Brain microvascular endothelial cell (primary cell): ENCODE measurements around the gene SC5D.

Source experiments
- DNase-seq: peaks from one replicate; pipeline ENCODE4 v3.0.0-alpha.2; 2020
- H3K27ac ChIP-seq: fragments of 250-450 bp; sonication (Bioruptor Pico); 2 replicates; pipeline ENCODE4 v1.5.1; 2020; ENCODE audit warnings: mild to moderate bottlenecking, moderate library complexity
- H3K27me3 ChIP-seq: fragments of 250-450 bp; sonication (Bioruptor Pico); replicated peaks from 2 replicates; pipeline ENCODE4 v1.5.1; 2020; ENCODE audit warnings: mild to moderate bottlenecking
- H3K36me3 ChIP-seq: fragments of 250-450 bp; sonication (Bioruptor Pico); replicated peaks from 2 replicates; pipeline ENCODE4 v1.5.1; 2020; ENCODE audit warnings: mild to moderate bottlenecking
- H3K4me3 ChIP-seq: 2 replicates; pipeline ENCODE4 v1.5.1; 2011; ENCODE audit warnings: low read depth, mild to moderate bottlenecking, control low read depth, low read length, moderate library complexity
- in situ Hi-C: cut with HindIII; loops from 2 replicates; pipeline ENCODE4 v1.10.0; 2017; ENCODE audit warnings: low sequenced_read_pairs, low pct_ligation_motif_present
- TF ChIP-seq, protein P1 (sequence below): IDR thresholded peaks from 2 replicates; pipeline ENCODE4 v1.5.1; 2011; ENCODE audit warnings: low read depth, mild to moderate bottlenecking, moderate library complexity, low read length, control low read depth, inconsistent platforms; ENCODE audit errors: missing control alignments

The SC5D gene

DNA sequence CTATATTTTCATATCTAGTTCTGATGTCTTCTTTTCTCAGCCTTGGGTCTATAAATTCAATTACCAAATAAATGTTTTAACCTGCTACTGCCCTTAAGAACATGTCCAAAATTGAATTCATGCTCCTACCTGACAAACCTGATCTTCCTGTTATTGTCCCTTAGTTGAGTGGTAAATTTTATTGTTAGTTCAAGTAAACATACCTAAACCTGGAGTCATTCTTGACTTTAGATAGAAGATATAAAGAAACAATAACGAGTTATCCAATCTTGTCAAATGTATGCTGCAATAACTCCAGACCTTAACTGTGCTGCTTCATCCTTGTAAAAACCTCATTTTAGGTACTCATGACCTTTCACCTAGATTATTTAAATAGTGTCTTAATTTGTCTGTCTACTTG lies 34.6 kb upstream of the SC5D start:
- no peaks in the 10 kb centered on the region for H3K27me3 ChIP-seq
- no peak overlapping the region for H3K4me3 ChIP-seq
- H3K36me3 ChIP-seq: no peaks in the 10 kb centered on the region
- no peak overlapping the region for H3K27ac ChIP-seq
- TF ChIP-seq, protein P1, sequence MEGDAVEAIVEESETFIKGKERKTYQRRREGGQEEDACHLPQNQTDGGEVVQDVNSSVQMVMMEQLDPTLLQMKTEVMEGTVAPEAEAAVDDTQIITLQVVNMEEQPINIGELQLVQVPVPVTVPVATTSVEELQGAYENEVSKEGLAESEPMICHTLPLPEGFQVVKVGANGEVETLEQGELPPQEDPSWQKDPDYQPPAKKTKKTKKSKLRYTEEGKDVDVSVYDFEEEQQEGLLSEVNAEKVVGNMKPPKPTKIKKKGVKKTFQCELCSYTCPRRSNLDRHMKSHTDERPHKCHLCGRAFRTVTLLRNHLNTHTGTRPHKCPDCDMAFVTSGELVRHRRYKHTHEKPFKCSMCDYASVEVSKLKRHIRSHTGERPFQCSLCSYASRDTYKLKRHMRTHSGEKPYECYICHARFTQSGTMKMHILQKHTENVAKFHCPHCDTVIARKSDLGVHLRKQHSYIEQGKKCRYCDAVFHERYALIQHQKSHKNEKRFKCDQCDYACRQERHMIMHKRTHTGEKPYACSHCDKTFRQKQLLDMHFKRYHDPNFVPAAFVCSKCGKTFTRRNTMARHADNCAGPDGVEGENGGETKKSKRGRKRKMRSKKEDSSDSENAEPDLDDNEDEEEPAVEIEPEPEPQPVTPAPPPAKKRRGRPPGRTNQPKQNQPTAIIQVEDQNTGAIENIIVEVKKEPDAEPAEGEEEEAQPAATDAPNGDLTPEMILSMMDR: no peak
- no peak for DNase-seq
- in situ Hi-C loops: no loop called here

DNA sequence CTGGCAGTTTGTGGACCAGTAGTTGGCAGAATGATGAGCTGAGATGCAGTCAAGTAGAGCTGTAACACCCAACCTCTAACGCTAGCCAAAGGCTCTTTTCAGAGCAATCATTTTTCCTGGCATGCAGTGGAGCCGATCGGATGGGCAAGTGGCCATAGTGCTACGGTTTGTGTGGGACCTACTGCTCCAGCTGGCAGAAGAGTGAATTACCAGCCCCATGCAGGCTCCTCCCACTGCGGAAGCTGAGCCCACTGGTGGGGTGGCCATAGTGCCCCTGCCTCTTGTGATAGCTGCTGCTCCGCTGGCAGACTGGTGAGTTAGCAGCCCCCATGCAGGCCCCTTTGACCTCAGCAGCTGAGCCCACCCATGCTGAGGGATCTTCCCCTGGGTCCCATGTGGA lies 27.0 kb upstream of the SC5D start:
- Histone ChIP-seq H3K36me3 (no peaks in the 10 kb centered on the region), H3K27ac (no peak overlapping the region), H3K4me3 (no peak overlapping the region), H3K27me3 (peaks cover 15% of the 10 kb centered on the region)
- in situ Hi-C loops: no loop called here
- no peak for DNase-seq
- TF ChIP-seq, protein P1: no peak

DNA sequence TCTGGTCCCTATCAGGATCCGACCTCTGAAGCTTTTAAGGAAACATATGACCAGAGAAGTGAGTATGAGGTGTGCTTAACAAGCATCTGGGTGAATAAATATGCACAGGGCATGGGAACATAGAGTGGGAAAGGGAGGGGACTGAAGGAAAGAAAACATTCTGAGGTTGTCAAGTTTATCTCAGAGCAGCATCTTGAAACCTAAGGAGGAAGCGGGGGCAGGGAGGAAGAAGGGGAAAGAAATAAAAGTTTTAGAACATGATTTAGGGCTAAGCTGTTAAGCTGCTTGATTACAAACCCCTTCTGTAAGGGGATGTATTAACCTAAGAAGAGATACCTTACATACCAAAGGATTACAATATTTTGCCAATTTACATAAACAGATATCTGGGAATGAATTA lies 24.0 kb upstream of the SC5D start:
- in situ Hi-C loops: no loop called here
- TF ChIP-seq, protein P1: no peak
- Histone ChIP-seq H3K27ac (no peak overlapping the region), H3K4me3 (no peak overlapping the region), H3K27me3 (peaks cover 15% of the 10 kb centered on the region), H3K36me3 (no peaks in the 10 kb centered on the region)
- no peak for DNase-seq

DNA sequence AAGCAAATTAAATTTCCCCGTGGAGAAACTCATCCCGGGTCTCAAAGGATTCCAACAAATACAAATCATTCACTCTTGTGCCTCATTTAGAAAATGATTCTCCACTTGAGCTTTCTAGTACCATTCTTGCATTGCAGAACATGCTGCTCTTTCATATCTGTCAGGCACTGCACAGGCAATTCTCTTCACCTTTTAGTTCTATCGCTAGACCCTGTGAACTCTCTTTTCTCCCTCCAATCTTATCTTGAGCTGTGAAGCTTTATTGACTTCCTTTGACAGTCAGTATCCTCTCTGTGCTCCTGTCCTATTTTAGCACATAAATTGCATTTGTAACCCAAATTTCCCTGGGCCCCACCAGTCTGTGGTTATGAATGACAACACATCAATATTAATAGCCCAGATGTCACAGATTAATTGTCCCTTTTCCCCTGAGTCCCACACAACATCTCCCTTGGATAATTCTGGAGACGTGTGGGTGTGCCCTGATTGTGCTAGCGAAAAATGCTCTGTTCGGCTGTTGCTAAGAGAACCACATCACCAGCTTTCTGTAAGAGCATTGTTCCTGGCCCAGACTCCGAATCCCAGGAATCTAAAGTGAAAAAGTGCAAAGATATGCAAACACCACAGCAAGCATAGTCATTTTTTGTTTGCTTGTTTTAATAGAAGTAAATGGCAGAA lies 22.4 kb upstream of the SC5D start:
- TF ChIP-seq, protein P1: no peak
- no peak overlapping the region for H3K27ac ChIP-seq
- no peak overlapping the region for H3K4me3 ChIP-seq
- no peak for DNase-seq
- no peaks in the 10 kb centered on the region for H3K36me3 ChIP-seq
- H3K27me3 ChIP-seq: peaks cover 15% of the 10 kb centered on the region
- in situ Hi-C loops: no loop called here

DNA sequence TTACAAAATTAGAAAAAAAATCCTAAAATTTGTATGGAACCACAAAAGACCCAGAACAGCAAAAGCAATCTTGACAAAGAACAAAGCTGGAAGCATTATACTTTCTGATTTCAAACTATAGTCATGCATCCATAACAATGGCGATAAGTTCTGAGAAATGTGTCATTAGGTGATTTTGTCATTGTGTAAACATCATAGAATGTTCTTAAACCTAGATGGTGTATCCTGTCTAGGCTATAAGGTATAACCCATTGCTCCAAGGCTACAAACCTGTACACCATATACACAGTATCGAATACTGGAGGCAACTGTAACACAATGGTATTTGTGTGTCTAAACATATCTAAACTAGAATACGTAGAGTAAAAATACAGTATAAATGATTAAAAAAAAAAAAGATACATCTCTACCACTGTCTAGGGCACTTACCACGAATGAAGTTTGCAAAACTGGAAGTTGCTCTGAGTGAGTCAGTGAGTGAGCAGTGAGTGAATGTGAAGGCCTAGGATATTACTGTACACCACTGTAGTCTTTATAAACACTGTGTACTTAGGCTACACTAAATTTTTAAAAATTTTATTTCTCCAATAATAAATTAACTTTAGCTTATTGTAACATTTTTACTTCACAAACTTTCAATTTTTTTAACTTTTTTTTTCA lies 18.1 kb upstream of the SC5D start:
- no peak for DNase-seq
- TF ChIP-seq, protein P1: no peak
- H3K4me3 ChIP-seq: no peak overlapping the region
- H3K36me3 ChIP-seq: no peaks in the 10 kb centered on the region
- no peak overlapping the region for H3K27ac ChIP-seq
- in situ Hi-C loops: no loop called here
- H3K27me3 ChIP-seq: peaks cover 3% of the 10 kb centered on the region
